ENCODE measurements around the gene PNN.

DNA sequence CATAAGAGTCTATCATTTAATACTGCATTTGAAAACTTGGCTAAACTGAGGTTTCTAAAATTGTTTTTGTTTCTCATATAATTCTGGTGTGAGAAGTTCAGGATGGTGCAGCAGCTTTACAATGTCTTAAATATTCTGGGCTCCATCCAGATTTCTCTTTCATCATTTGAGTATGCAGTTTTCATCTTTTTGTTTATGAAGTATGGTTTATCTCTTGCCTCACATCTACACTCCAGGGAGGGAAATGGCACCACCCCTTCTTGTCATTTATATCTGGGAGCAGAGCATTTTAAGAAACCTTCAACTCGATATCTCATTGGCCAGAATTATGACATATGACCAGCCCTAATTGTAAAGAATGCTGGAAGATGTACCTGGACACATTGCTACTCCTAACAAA lies 36.6 kb upstream of the PNN start:
- TF ChIP-seq POLR2A (IDR thresholded peaks at IDR 0.05) (no peak), EP300 (IDR thresholded peaks at IDR 0.05) (no peak)
- TF ChIP-seq, protein P1, sequence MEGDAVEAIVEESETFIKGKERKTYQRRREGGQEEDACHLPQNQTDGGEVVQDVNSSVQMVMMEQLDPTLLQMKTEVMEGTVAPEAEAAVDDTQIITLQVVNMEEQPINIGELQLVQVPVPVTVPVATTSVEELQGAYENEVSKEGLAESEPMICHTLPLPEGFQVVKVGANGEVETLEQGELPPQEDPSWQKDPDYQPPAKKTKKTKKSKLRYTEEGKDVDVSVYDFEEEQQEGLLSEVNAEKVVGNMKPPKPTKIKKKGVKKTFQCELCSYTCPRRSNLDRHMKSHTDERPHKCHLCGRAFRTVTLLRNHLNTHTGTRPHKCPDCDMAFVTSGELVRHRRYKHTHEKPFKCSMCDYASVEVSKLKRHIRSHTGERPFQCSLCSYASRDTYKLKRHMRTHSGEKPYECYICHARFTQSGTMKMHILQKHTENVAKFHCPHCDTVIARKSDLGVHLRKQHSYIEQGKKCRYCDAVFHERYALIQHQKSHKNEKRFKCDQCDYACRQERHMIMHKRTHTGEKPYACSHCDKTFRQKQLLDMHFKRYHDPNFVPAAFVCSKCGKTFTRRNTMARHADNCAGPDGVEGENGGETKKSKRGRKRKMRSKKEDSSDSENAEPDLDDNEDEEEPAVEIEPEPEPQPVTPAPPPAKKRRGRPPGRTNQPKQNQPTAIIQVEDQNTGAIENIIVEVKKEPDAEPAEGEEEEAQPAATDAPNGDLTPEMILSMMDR (IDR thresholded peaks at IDR 0.05) = no peak

Measured in gastroesophageal sphincter (tissue), 3 donors.